Esophagus squamous epithelium (tissue), 4 donors: Measurements from ENCODE around the gene ATRAID.

Experiments
- POLR2A ChIP-seq, 4 donors: fragments of 450-650 bp; IDR thresholded peaks; one replicate each; pipeline ENCODE4 v1.6.1; 2017; ENCODE audit warnings: antibody characterized with exemption in 4 of 4, mild to moderate bottlenecking in 4 of 4, moderate library complexity in 3 of 4
- TF ChIP-seq, protein P1 (sequence below), 6 experiments: fragments of 450-650 bp in 4 of 6; fragments of 200-600 bp in 2 of 6; sonication (generic) in 2 of 6; IDR thresholded peaks; one replicate each; pipeline ENCODE4 v1.5.1; 2016 to 2019; ENCODE audit warnings: antibody characterized with exemption in 6 of 6, mild to moderate bottlenecking in 4 of 6, moderate library complexity in 4 of 6

DNA sequence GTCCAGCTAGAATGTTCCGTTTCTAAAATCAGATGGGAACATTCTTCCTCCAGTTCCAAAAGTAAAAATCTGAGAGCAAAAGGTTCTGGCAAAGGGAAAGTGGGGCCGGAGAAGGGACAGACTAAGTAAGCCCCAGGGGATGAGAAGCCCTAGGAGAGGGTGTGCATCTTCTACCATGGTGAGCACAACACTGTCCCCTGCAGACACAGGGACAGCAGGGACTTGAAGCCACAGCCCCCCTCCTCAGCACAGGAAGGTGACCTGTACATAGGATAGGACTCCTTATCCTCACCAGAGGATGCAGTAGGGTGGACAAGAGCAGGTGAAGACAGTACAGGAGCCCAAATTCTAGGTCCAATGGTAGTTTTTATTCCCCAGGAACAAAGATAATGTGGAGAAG is 12.6 kb upstream of the ATRAID start:
- TF ChIP-seq, protein P1, sequence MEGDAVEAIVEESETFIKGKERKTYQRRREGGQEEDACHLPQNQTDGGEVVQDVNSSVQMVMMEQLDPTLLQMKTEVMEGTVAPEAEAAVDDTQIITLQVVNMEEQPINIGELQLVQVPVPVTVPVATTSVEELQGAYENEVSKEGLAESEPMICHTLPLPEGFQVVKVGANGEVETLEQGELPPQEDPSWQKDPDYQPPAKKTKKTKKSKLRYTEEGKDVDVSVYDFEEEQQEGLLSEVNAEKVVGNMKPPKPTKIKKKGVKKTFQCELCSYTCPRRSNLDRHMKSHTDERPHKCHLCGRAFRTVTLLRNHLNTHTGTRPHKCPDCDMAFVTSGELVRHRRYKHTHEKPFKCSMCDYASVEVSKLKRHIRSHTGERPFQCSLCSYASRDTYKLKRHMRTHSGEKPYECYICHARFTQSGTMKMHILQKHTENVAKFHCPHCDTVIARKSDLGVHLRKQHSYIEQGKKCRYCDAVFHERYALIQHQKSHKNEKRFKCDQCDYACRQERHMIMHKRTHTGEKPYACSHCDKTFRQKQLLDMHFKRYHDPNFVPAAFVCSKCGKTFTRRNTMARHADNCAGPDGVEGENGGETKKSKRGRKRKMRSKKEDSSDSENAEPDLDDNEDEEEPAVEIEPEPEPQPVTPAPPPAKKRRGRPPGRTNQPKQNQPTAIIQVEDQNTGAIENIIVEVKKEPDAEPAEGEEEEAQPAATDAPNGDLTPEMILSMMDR (IDR thresholded peaks at IDR 0.05), result no peak
- no peak for TF ChIP-seq POLR2A (IDR thresholded peaks at IDR 0.05)
